GM19395 (cell line): Measurements from ENCODE around the gene FZD7.

Experiments
- ATAC-seq: cut with Tn5 transposase; IDR thresholded peaks from one replicate; pipeline ENCODE4 v1.9.1; 2021; ENCODE audit warnings: mild to moderate bottlenecking, moderate library complexity; ENCODE audit not compliant: unreplicated experiment

FZD7 gene

DNA sequence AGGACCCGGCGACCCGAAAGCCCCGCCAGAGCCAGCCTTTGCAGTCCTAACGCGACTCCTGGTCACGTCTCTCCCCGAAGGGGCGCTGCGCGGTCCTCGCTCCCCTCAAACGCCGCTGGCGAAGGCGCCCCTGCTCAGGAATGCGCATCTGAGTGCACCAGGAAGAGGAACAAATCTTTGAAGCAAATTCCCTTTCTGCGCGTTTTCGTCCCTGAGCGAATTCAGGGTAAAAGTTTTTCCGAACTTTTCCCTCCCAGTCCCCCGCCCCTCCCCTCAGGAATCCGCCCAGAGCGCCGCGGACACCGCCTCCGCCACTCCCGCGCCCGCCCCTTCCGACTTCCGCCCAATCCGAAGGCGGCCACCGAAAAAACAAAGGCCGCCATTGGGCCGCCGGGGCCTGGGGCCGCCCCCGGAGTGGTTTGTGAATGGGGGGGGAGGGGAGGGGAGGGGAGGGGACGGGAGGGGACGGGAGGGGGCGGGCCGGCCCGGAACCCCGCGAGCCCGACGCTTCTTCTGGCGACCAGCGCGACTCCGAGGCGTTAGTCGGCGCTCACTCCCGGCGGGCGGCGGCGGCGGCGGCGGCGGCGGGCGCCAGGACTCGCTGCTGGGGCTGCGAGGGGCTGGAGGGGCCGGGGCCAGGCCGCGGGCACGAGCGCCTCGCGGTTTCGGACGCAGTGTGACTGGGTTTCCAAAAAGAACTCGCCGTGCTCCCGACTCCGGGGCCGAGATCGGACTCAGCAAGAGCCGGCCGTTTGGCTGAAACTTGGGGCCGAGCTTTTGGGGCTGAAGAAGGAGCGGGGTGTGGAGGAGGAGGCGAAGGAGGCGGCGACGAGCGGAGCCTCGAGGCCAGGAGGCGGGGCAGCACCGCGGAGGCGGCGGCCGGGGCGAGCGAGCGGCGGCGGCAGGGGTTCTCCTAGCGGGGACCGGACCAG is at the start of gene FZD7:
FZD7 (plus strand) TSS at position 539 of the 932 bp plus-strand sequence. CDS start 793 bp downstream, outside the sequence.
- peak; percentile 79 for ATAC-seq

DNA sequence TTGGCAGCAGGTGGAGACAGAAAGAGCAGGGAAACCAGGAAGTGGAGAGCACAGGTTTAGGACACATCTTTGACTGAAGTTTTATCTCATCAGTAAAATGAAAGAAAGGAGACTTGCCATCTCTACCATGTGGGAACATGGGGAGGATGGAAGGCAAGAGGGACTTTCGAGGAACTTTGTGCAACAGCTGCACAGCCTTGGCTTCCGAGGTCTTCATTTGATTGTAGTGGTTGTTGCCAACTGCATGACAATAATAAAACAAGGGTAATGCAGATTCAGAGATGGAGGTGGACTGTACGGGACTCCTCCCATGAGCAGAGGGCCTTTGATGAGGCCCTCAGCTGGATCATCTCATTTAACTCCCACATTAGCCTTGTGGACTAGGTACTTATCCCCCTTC is 49.3 kb upstream of the FZD7 start:
- ATAC-seq: no peak

DNA sequence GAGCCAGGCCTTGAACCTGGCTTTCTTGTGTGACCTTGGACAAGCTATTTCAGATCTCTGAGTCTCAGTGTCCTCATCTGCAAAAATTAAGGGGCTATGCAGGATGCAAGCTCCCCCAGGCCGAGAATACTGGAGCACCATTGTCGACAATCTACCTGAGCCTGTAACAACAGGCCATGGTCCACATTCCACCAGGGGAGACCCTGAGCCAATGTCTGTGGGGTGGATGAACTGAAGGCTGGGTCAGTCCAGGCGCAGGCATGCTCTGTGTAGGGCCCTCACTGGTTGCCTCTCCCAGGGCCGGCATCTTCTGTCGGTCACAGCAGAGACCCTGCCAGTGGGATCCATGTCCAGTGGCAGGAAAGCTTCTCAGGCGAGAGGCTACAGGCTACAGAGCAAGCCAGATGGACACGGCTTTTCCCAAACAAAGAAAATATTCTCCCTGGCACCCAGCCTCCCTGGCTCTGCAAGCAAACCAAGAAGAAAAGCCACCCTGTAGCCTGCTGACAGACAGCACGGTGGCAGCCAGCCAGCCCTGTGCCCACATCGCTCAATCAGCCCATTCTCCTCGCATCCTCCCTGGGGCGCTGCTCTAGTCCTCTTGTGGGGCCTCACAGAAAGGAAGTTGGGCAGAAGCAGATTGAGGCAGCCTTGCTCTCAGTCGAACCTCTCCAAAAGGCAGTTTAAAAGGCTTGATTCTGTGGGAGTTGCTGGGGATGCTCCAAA is 48.7 kb upstream of the FZD7 start:
- ATAC-seq: no peak

DNA sequence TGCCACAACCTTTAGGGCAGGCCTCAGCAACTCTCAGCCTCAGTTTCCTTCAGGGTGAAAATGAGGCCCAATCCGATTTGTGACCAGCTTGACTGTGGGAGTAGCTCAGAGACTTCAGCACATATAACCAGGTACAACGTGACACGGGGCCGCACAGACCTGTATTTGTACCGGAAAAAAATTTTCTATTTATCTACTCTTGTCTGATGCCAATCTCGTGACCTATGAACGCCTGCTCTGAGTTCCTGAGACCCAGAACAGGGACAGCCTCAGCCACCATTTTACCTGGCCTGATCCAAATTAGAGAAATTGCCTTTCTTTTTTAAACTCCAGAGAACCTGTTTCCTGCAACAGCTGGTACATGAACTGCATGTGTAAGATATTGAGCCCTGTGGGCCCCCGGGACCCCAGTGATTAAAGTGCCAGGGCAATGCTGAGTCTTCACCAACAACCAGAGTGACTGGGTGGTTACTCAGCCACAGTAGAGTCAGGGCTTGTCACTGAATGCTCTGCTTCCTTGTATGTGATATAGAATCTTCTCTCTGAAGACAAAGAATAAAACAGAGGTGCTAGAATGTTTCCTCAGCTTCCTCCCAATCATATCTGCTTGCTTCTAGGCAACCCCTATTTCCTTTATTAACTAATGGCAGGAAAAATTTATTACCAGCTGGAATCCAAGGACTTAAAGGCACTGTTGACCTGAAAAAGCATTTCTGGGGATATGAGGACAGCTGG is 47.8 kb upstream of the FZD7 start:
- ATAC-seq: no peak

DNA sequence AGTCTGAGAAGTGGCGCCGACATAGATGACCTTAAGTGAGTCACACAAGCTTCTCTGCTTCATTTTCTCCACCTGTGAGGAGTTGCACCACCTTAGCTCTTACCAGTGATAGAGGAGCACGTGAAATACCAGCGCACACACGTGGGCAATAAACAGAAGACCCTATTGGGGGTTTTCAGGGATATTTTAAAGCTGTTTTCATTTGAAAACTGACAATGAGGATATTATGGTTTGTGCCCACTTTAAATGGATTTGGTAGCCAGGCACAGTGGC is 47.3 kb upstream of the FZD7 start:
- no peak for ATAC-seq

DNA sequence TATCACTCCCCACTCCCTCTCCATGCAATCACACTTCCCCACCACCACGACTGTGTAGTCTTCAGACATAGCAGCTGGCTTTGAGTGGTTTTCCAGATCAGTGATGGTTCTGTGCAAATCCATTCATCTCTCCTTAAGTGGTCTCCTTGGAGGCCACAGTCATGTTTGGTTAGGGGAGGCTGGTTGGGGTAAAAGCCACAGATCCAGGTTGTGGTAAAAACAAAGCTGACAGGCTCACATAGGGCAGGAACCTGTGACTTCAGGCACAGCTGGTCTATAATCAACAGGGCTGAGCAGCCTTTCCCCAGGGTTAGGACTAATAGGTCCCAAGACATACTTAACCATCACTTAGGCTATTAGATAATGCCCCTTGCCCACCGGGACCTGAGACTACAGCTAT is 46.2 kb upstream of the FZD7 start:
- no peak for ATAC-seq

DNA sequence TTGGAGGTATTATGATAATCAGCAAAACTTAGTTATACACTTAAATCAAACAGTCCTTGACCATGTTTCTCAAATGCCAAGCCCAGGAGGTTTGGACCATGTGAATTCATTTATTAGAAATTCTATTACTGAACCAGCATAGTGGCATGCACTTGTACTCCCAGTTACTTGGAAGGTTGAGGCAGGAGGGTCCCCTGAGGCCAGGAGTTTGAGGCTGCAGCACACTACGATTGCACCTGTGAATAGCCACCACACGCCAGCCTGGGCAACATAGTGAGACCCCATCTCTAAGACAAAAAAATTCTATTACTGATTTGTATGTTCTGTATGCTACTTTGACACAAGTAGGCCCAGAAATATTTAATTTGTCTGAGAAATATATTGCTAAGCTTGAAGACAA is 43.6 kb upstream of the FZD7 start:
- no peak for ATAC-seq

DNA sequence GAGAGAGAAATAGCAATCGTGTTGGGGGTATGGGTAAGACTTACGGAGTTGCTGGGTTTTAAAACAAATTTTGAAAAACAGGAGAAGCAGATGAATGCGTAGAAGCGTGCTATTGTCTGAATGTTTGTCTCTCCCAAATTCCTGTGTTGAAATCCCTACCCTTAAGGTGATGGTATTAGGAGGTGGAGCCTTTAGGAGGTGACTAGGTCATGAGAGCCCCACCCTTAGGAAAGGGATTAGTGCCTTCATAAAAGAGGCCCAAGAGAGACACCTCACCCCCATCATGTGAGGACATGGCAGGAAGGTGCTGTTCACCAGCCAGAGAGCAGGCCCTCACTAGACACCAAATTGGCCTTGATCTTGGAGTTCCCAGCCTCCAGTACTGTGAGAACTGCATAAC is 40.7 kb upstream of the FZD7 start:
- no peak for ATAC-seq

DNA sequence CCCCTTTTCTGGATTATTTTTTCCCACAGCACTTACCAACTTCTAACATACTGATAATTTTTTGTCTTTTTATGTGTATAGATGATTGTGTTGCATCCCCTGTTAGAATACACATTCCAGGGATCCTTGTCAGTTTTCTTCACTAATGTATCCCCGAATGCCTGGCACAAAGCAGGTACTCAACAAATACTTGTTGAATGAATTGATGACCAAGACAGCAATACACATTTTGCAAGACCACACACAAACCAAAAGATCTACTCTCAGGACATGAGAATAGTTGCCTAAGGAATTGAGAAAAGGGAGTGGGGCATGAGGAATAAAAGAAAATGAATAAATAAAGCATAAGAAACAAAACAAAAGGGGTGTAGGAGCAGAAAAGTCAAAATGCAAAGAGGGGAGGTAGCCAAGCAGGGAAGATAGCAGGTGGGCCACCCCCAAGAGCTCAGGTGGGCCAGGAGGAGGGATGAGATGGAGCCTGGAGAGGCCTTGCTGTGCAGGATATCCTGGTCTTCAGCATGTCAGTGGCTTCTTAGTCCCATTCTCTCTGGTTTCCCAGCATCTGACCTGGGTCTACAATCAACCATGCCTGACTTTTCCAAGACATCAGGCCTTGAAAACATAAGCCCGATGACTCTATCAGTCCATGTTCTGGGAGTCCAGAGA is 38.5 kb upstream of the FZD7 start:
- no peak for ATAC-seq

DNA sequence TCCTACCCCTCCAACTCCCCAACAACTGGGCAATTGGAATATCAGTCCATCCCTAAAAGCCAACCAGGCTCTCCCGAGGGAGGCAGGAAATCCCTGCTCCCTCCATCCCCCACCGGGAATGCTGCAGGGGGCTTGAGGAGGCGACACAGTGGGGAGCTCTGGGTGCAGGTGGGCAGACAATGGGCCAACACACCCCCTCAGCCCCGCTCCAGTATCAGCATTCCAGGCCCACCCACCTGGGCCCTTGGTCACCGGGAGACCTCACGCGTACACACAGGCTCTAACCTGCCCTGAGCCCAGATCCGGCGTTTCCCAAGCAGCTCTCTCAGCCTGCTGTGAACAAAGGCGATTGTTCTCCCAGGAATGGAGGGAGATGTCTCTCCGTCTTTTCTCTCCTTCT is 37.6 kb upstream of the FZD7 start:
- ATAC-seq: no peak

DNA sequence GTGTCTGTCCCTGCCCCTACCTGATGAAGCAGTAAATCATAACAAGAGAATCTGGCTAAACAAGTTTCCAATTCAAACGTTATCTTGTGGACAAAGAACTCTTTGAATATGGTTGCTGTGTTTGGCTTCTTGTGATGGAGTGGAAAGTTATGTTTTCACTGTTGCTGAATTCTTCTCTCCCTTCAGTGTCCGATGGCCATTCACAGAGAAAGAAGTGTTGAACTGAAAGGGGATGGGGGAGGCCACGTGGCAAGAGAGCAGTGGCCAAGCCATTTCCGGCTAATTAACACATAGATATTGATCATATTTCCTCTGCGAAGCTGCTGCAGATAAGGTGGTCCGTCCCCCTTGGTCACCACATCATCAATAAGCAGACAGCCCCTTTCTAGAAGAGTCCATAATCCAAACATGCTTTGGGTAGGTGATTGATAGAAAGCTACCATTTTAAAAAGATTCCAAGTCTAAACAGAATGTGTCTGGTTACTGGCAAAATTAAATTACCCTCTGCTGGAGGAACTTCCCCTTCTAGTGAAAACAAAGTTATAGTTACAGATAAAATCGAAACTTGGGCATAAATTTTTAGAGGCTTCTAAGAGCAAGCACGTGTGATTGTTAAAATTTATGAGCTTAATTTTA is 36.9 kb upstream of the FZD7 start:
- ATAC-seq: no peak

DNA sequence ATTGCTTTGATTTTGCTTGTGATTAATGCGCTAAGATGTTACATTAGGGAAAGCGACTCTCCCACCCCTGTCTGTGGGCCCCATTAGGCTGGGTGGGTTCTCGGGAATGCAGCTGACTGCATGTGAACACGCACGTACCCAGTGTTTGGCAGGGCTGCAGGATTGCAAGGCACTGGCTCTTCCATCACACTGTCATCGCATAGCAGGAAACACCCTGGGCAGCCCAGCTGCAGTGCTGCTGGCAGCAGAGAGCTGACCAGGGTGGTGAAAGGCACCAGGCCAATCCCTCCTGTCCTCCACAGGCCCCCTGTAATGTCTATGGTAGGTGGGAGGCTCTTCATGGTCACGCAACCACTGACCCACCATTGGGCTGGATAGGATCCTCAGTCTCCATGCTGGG is 34.4 kb upstream of the FZD7 start:
- ATAC-seq: no peak

DNA sequence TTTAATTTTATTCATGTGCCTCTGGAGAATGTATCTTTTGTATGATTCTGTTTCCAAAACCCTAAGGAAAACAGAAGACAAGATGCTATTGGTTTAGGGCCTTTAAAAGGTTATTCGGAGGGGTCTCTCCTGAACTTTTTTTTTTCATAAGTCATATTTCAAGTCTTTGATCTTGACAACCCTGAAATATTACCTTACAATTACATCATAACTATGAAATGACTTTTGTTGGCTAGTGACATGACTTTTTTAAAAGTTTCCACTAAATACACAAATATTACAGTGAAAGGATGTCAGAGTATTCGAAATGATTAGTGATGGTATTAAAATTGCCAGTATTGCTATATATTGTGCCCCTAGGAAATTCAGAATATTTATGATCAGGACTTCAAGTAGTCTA is 31.8 kb upstream of the FZD7 start:
- no peak for ATAC-seq

DNA sequence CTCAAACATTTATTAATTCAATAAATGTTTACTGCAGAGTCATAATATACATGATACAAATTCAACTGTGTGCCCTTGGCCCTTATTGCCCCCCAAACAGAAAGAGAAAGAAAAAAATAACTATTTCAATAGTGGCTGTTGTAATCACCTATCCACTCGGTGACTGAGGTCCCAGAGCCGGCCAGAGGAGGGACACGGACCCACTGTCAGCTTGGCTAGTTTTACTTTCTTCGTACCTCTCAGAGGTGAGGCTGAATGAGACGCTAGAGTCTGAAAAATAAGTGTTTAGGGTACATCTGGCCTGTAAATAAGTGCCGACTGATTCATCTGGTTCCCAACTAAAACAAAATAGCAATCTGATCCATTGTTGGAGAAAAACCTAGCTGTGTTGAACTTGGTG is 31.3 kb upstream of the FZD7 start:
- ATAC-seq: no peak

DNA sequence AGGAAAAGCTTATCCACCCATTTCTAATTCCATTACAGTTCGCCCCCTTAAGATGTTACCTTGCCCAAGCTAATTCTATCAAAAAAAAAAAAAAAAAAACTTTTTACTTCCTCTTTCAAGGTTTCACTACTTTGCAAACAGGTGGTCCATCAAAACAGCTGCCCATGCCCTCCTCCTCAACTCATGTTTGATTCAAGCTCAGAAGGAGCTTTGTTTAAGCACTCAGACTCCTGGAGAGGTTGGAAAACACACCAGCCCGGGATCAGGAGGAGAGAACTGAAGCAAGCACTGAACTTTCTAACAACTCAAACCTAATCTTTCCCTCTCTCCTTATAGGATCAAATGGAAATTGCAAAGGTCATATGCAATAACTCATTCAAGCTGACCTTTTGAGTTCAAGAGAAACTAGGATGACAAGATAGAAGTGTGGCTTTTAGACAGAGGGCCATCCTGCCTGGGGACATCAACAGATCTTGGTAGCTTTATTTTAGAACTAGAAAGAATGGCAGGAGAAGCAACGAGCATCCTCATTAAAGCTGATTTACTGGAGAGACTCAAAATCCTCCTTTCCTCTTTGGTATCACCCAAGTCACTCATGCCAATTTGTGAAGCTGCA is 28.3 kb upstream of the FZD7 start:
- peak; percentile 65 for ATAC-seq

DNA sequence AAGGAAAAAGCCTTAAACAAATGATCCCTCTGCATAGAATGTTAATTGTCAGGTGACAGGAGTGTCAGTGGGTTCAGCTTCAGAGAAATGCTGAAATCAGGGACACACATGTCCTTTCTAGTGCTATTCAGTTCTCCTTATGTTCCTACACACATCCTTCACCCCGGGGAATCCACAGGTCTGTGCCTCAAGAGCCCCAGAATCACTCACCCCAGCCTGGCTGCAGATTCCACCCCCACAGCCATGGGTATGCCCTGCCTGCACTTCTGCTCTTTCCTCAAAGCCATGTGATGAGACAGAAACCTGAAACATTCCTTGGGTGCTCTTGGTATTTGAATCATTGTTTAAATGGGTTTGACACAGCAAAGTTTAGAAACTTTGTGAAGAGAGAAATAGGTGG is 27.4 kb upstream of the FZD7 start:
- no peak for ATAC-seq

DNA sequence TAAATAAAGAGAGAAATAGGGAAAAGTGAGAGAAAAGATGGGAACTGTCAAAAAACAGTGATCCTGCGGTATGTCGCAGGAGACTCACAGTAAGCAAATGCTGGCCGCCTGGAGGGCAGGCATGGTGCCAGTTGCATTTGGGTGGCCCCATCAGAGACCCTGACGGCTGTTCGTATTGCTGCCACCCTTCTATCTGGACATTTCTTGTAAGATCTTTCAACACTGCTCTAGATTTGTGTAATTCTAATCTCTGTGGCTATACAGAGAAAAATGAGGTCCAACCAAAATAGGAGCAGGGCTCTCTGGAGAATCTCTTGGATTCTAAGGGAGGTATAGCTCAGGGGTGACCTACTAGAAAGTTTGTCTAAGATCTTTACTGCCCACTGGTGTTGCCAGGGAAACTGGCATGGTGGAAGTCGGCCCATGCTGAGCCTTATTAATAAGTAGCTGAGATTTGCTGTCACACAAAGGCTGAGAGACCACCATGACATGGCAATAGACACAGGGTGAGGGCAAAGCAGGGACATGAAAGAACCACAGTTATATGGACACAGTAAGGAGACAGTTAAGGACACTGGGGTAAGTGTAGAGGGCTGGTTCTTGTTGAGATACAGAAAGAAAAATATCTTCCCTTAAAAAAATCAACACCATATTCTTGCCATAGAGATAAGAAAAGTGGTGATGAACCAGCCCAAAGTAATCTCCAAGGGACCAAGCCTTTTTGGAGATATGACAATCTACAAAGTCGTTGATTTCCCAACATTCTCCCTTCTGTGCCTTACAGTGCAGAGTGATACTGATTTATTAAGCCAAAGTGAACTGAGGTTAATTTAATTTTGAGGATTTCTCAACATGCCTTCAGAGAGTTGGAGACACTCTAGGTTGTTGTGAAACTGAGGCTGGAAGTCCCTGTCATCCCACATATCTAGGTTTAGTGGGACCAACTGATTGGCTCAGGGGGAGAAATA is 26.4 kb upstream of the FZD7 start:
- no peak for ATAC-seq

DNA sequence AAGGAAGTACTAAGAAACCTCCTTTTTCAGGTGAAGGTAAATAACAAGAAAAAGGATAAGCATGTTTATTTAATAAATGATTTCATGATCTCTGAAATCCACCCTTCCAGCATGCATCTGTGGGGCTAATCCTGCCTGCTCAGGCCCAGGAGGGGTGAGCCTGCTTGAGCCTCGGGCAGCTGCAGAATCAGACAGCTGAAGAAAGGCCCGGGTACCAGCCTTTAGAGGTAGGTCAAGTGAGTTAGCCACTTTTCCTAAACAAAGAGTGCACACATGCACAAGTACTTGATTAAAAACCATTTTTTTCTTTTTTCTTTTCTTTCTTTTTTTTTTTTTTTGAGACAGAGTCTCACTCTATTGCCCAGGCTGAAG is 25.7 kb upstream of the FZD7 start:
- ATAC-seq: no peak

DNA sequence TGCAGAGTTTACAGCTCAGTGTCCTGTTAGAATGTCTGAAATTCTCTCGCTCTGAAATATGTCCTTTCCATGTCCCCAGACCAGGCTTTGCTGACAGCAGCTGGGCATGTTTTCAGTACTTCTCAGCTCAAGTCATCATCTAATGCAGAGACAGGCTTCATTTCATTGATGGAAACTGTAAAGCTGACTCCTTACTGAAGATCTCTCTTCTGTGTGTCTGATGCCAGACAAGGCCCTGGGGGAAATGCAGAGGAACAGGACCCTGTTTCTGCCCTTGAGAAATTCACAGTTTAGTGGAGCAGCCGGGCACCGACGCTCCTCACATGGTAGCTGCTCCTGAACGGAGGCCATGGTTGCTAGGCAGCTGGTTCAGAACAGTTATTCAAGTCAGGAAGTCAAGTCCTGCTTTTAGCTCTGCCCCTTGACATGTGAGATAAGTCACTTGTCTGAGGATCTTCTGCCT is 24.6 kb upstream of the FZD7 start:
- ATAC-seq: no peak
